Stimulated activated CD4-positive, alpha-beta T cell treated with anti-CD3 and anti-CD28 coated beads, Interleukin-2, amount 100 ng/mL, for 4 hours (primary cell): ENCODE results near the gene SLC25A39.
"Not testable (repeated sequence)": the region's sequence is repeated elsewhere in the genome, so short reads cannot be mapped to it uniquely, and the experiment has no call there.

ENCODE experiments used
- DNase-seq: peaks from one replicate; pipeline ENCODE4 v3.0.0-alpha.2; 2020; ENCODE audit warnings: low read depth

Gene SLC25A39

GRCh38 chr17:44354582-44355561, 30.2 kb upstream of the SLC25A39 start:
- DNase-seq = peak; percentile 48

GRCh38 chr17:44353672-44354331, 29.2 kb upstream of the SLC25A39 start:
- no peak for DNase-seq

GRCh38 chr17:44352828-44353671, 28.4 kb upstream of the SLC25A39 start:
- DNase-seq = no peak

GRCh38 chr17:44351961-44352827, 27.6 kb upstream of the SLC25A39 start:
- DNase-seq = no peak

- no peak for DNase-seq
Observed at GRCh38 chr17:44351464-44351863, 26.8 kb upstream of the SLC25A39 start.

- peak; percentile 66 for DNase-seq
Observed at GRCh38 chr17:44350733-44351226, 26.2 kb upstream of the SLC25A39 start.

- DNase-seq = no peak
Observed at GRCh38 chr17:44349553-44350070, 25.0 kb upstream of the SLC25A39 start.

GRCh38 chr17:44348988-44349364, 24.4 kb upstream of the SLC25A39 start:
- no peak for DNase-seq

GRCh38 chr17:44348234-44348987, 23.8 kb upstream of the SLC25A39 start:
- no peak for DNase-seq

GRCh38 chr17:44347206-44348055, 22.8 kb upstream of the SLC25A39 start:
- not testable (repeated sequence) for DNase-seq

- no peak for DNase-seq
Observed at GRCh38 chr17:44346064-44346844, 21.6 kb upstream of the SLC25A39 start.

- DNase-seq = peak; percentile 28
Observed at GRCh38 chr17:44345454-44346026, 20.9 kb upstream of the SLC25A39 start.

- peak; percentile 72 for DNase-seq
Observed at GRCh38 chr17:44344939-44345453, 20.4 kb upstream of the SLC25A39 start, which contains the start of gene GRN. Gene GRN (plus strand): TSS chr17:44345302. CDS start chr17:44349165, 3,863 bp downstream.

- no peak for DNase-seq
Observed at GRCh38 chr17:44343510-44344209, 19.0 kb upstream of the SLC25A39 start.

GRCh38 chr17:44340553-44340952, 15.9 kb upstream of the SLC25A39 start:
- DNase-seq = not testable (repeated sequence)

GRCh38 chr17:44338702-44339101, 14.1 kb upstream of the SLC25A39 start:
- DNase-seq = no peak

GRCh38 chr17:44335968-44336367, 11.3 kb upstream of the SLC25A39 start:
- no peak for DNase-seq
